Prostate gland (tissue), 2 donors: Measurements from ENCODE around the gene TXNDC15. TPM values are rescaled to one million over a fixed set of nuclear protein-coding genes. Genes with fewer than 3 reads are reported as not detected.

Experiments
- DNase-seq: peaks from one replicate; pipeline ENCODE4 v3.0.0-alpha.2; 2019; ENCODE audit warnings: low spot score
- H3K27ac ChIP-seq, 2 donors: fragments of 200-600 bp; sonication (generic); 2 replicates each; pipeline ENCODE4 v1.5.1; 2017 to 2019
- H3K27me3 ChIP-seq: fragments of 200-600 bp; sonication (generic); replicated peaks from 2 replicates; pipeline ENCODE4 v1.5.1; 2019; ENCODE audit not compliant: insufficient read depth
- H3K36me3 ChIP-seq, 2 donors: fragments of 200-600 bp; sonication (generic); 1 replicate in 1 of 2; 2 replicates in 1 of 2; pipeline versions ENCODE4 v1.5.1 to v1.8.1; 2017 to 2019
- H3K4me1 ChIP-seq: fragments of 200-600 bp; sonication (generic); replicated peaks from 2 replicates; pipeline ENCODE4 v1.5.1; 2019
- H3K4me3 ChIP-seq, 2 donors: fragments of 200-600 bp; sonication (generic); 2 replicates each; pipeline ENCODE4 v1.5.1; 2017 to 2019
- H3K9me3 ChIP-seq: fragments of 200-600 bp; sonication (generic); 2 replicates; pipeline ENCODE4 v1.5.1; 2017
- CTCF ChIP-seq, 4 experiments: fragments of 200-600 bp in 2 of 4; fragments of 450-650 bp in 2 of 4; sonication (generic) in 2 of 4; IDR thresholded peaks; 1 replicate in 3 of 4; 2 replicates in 1 of 4; pipeline ENCODE4 v1.5.1; 2016 to 2019; ENCODE audit warnings: antibody characterized with exemption in 4 of 4, mild to moderate bottlenecking in 2 of 4, moderate library complexity in 2 of 4
- POLR2A ChIP-seq: fragments of 450-650 bp; IDR thresholded peaks from one replicate; pipeline ENCODE4 v1.6.1; 2016; ENCODE audit warnings: antibody characterized with exemption, mild to moderate bottlenecking
- POLR2AphosphoS5 ChIP-seq: sonication (generic); formaldehyde crosslinking; IDR thresholded peaks from one replicate; pipeline ENCODE4 v1.6.1; 2017; ENCODE audit warnings: antibody characterized with exemption
- WGBS: methylation state at CpG from one replicate; pipeline ENCODE4 v1.1.5; 2018; 5-methylcytosine and 5-hydroxymethylcytosine counted together
- intact Hi-C: fragments of 100-400 bp; cut with DNase I; formaldehyde crosslinking; loops from one replicate; pipeline ENCODE4 v1.14.2; 2022
- total RNA-seq, 2 donors: library from RNA; depleted of rRNA; stranded (reverse); fragments of >200 nt; gene quantifications; one replicate each; pipeline ENCODE4 v1.1.0, GENCODE V29; 2016

TXNDC15 gene
- total RNA-seq, 2 donors from 2014 or later = 76.1 to 132 TPM

DNA sequence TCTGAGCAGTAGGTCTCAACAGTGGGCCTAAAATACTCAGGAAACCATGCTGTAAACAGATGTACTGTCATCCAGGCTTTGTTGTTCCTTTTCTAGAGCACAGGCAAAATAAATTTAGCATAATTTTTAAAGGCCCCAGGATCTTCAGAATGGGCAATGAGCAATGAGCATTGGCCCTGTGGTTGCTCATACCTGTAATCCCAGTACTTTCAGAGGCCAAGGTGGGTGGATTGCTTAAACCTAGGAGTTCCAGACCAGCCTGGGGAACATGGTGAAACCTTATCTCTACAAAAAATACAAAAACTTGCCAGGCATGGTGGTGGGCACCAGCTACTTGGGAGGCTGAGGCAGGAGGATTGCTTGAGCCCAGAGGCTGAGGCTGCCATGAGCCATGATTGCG, 17.3 kb downstream of the TXNDC15 start:
- intact Hi-C loops = no loop called here
- no peak overlapping the region for H3K27ac ChIP-seq
- TF ChIP-seq POLR2AphosphoS5 (no peak), CTCF (IDR thresholded peaks at IDR 0.05) (no peak), POLR2A (no peak)
- no peaks in the 10 kb centered on the region for H3K36me3 ChIP-seq
- H3K27me3 ChIP-seq = no peaks in the 10 kb centered on the region
- no peaks in the 10 kb centered on the region for H3K9me3 ChIP-seq
- 100% methylated on average over 1 of the region's 1 CpG for WGBS
- no peak overlapping the region for H3K4me3 ChIP-seq
- no peak for DNase-seq
- H3K4me1 ChIP-seq = no peaks in the 10 kb centered on the region

DNA sequence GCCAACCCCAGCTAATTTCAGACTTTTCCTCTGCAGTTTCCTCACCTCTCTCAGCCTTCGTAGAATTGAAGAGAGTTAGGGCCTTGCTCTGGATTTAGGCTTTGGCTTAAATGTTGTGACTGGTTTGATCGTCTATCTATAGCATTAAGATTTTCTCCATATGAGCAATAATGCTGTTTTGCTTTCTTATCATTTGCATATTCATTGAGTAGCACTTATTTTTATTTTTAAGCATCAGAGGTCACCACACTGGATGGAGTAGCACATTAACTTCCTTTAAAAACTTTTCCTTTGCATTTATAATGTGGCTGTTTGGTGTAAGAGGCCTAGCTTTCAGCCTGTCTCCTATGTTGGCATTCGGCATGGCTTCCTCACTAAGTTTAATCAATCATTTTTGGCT, 18.1 kb downstream of the TXNDC15 start:
- intact Hi-C loops = no loop called here

GRCh38 chr5:134892926-134893325, 18.8 kb downstream of the TXNDC15 start:
- H3K4me3 ChIP-seq = no peak overlapping the region
- H3K9me3 ChIP-seq = no peaks in the 10 kb centered on the region
- intact Hi-C loops = no loop called here
- 90% methylated on average over 2 of the region's 2 CpGs for WGBS
- H3K27me3 ChIP-seq = no peaks in the 10 kb centered on the region
- H3K4me1 ChIP-seq = no peaks in the 10 kb centered on the region
- DNase-seq = no peak
- TF ChIP-seq POLR2AphosphoS5 = no peak
- no peak for TF ChIP-seq POLR2A
- TF ChIP-seq CTCF (IDR thresholded peaks at IDR 0.05) = no peak
- no peak overlapping the region for H3K27ac ChIP-seq
- H3K36me3 ChIP-seq = no peaks in the 10 kb centered on the region

More for the DNA sequence above, 18.1 kb downstream of the TXNDC15 start:
- TF ChIP-seq POLR2A (no peak), POLR2AphosphoS5 (no peak), CTCF (IDR thresholded peaks at IDR 0.05) (no peak)
- no peaks in the 10 kb centered on the region for H3K4me1 ChIP-seq
- no peaks in the 10 kb centered on the region for H3K27me3 ChIP-seq
- no peak for DNase-seq
- H3K36me3 ChIP-seq = no peaks in the 10 kb centered on the region
- no peaks in the 10 kb centered on the region for H3K9me3 ChIP-seq
- 99% methylated on average over 3 of the region's 3 CpGs for WGBS
- H3K27ac ChIP-seq = no peak overlapping the region
- no peak overlapping the region for H3K4me3 ChIP-seq

DNA sequence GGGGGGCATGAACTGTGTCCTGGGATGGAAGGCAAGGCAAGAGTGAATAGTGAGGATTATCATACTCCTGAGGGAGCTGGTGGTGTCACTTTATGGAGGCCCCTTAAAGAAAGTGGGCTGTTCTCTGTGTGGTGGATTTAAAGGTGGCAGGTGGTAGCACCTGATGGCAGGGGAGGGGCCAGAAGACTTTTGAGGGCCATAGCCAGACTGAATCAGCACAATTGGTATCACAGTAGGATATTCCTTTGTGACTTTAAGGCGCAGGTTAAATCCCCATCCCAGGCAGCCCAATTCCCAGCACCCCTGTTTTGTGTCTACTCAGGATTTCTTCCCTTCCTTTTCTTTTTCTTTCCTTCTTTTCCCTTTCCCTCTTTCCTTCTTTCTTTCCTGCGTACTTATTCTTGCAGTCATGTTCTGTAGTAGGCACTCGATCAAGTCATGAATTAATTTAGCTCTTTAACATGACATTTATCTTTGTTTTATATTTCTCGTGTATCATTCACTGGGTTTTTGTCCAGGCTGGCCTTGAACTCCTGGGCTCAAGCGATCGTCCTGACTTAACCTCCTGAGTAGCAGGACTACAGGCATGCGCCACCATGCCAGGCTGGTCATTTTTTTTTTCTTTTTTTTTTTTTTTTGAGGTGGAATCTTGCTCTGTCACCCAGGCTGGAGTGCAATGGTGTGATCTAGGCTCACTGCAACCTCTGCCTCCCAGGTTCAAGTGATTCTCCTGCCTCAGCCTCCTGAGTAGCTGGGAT, 19.8 kb downstream of the TXNDC15 start:
- Histone ChIP-seq H3K36me3 (no peaks in the 10 kb centered on the region), H3K27ac (no peak overlapping the region), H3K4me3 (no peak overlapping the region), H3K9me3 (no peaks in the 10 kb centered on the region), H3K27me3 (no peaks in the 10 kb centered on the region), H3K4me1 (no peaks in the 10 kb centered on the region)
- no peak for TF ChIP-seq POLR2AphosphoS5
- WGBS = 94% methylated on average over 7 of the region's 7 CpGs
- intact Hi-C loops = no loop called here
- DNase-seq = no peak

GRCh38 chr5:134902071-134902801, 28.1 kb downstream of the TXNDC15 start:
- TF ChIP-seq POLR2A (no peak), CTCF (IDR thresholded peaks at IDR 0.05) (no peak), POLR2AphosphoS5 (no peak)
- no peak for DNase-seq
- Histone ChIP-seq H3K36me3 (no peaks in the 10 kb centered on the region), H3K4me3 (no peak overlapping the region), H3K9me3 (no peaks in the 10 kb centered on the region), H3K27me3 (no peaks in the 10 kb centered on the region), H3K27ac (no peak overlapping the region), H3K4me1 (no peaks in the 10 kb centered on the region)
- 80% methylated on average over 10 of the region's 10 CpGs for WGBS
- intact Hi-C loops = loop anchor here (10.0 kb wide), 1 partner anchor 117 kb away; no protein-coding TSS in a partner anchor
